Measurements from ENCODE around the gene TMEM87B. TPM values are rescaled to one million over a fixed set of nuclear protein-coding genes. Genes with fewer than 3 reads are reported as not detected.

TMEM87B gene
- total RNA-seq, 2 donors from 2014 or later: 21.5 to 60.7 TPM

DNA sequence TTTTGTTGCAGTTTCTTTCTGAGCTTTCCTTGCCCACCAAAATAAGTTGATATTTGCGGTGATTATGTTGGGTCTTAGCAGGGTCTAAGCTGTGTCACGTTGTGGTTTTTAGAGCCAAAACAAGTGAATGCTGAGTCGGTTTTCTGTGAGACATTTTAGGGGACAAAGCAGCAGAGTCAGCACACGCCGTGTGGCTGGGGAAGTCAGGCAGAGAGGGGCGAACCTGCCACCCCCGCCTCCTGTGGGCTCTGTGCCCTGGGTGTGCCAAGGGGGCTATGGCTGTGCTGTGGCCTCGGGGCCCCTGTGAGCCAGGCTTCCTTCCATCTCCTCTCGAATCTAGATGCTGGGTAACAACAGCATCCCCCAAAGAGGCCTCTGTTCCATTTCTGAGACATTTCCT lies 30.8 kb upstream of the TMEM87B start:
- DNase-seq (ENCODE audit: low spot score): no peak
- 58% methylated on average over 9 of the region's 9 CpGs for WGBS
- Histone ChIP-seq H3K27me3 (replicated peaks; ENCODE audit: insufficient read depth) (no peaks in the 10 kb centered on the region), H3K36me3 (no peaks in the 10 kb centered on the region), H3K4me3 (no peak overlapping the region), H3K4me1 (replicated peaks) (no peaks in the 10 kb centered on the region), H3K9me3 (no peaks in the 10 kb centered on the region), H3K27ac (no peak overlapping the region)
- intact Hi-C loops (cut with DNase I): no loop called here
- TF ChIP-seq POLR2AphosphoS5 (IDR thresholded peaks at IDR 0.05): no peak
- TF ChIP-seq, protein P1, sequence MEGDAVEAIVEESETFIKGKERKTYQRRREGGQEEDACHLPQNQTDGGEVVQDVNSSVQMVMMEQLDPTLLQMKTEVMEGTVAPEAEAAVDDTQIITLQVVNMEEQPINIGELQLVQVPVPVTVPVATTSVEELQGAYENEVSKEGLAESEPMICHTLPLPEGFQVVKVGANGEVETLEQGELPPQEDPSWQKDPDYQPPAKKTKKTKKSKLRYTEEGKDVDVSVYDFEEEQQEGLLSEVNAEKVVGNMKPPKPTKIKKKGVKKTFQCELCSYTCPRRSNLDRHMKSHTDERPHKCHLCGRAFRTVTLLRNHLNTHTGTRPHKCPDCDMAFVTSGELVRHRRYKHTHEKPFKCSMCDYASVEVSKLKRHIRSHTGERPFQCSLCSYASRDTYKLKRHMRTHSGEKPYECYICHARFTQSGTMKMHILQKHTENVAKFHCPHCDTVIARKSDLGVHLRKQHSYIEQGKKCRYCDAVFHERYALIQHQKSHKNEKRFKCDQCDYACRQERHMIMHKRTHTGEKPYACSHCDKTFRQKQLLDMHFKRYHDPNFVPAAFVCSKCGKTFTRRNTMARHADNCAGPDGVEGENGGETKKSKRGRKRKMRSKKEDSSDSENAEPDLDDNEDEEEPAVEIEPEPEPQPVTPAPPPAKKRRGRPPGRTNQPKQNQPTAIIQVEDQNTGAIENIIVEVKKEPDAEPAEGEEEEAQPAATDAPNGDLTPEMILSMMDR (IDR thresholded peaks at IDR 0.05): no peak
- no peak for TF ChIP-seq POLR2A (IDR thresholded peaks at IDR 0.05)

- Histone ChIP-seq H3K4me3 (no peak overlapping the region), H3K4me1 (replicated peaks) (no peaks in the 10 kb centered on the region), H3K27ac (no peak overlapping the region), H3K9me3 (no peaks in the 10 kb centered on the region), H3K27me3 (replicated peaks; ENCODE audit: insufficient read depth) (no peaks in the 10 kb centered on the region), H3K36me3 (no peaks in the 10 kb centered on the region)
- TF ChIP-seq POLR2A (IDR thresholded peaks at IDR 0.05) (no peak), POLR2AphosphoS5 (IDR thresholded peaks at IDR 0.05) (no peak)
- TF ChIP-seq, protein P1 (IDR thresholded peaks at IDR 0.05): no peak
- no peak for DNase-seq (ENCODE audit: low spot score)
- 96% methylated on average over 12 of the region's 12 CpGs for WGBS
- intact Hi-C loops (cut with DNase I): no loop called here
These were observed 30.1 kb upstream of the TMEM87B start for GRCh38 chr2:112024896-112025491.

GRCh38 chr2:112026509-112026908 lies 28.6 kb upstream of the TMEM87B start:
- H3K4me3 ChIP-seq: no peak overlapping the region
- no peak overlapping the region for H3K27ac ChIP-seq
- no peaks in the 10 kb centered on the region for H3K4me1 ChIP-seq (replicated peaks)
- H3K9me3 ChIP-seq: no peaks in the 10 kb centered on the region
- H3K27me3 ChIP-seq (replicated peaks; ENCODE audit: insufficient read depth): no peaks in the 10 kb centered on the region
- intact Hi-C loops (cut with DNase I): no loop called here
- DNase-seq (ENCODE audit: low spot score): no peak
- H3K36me3 ChIP-seq: no peaks in the 10 kb centered on the region
- TF ChIP-seq POLR2A (IDR thresholded peaks at IDR 0.05): no peak
- TF ChIP-seq, protein P1 (IDR thresholded peaks at IDR 0.05): no peak
- TF ChIP-seq POLR2AphosphoS5 (IDR thresholded peaks at IDR 0.05): no peak
- 73% methylated on average over 8 of the region's 8 CpGs for WGBS

GRCh38 chr2:112027767-112028166 lies 27.3 kb upstream of the TMEM87B start:
- intact Hi-C loops (cut with DNase I): no loop called here
- Histone ChIP-seq H3K27ac (no peak overlapping the region), H3K9me3 (no peaks in the 10 kb centered on the region), H3K4me1 (replicated peaks) (peaks cover 2% of the 10 kb centered on the region), H3K4me3 (no peak overlapping the region), H3K36me3 (no peaks in the 10 kb centered on the region), H3K27me3 (replicated peaks; ENCODE audit: insufficient read depth) (no peaks in the 10 kb centered on the region)
- TF ChIP-seq, protein P1 (IDR thresholded peaks at IDR 0.05): no peak
- no peak for TF ChIP-seq POLR2AphosphoS5 (IDR thresholded peaks at IDR 0.05)
- TF ChIP-seq POLR2A (IDR thresholded peaks at IDR 0.05): no peak
- no peak for DNase-seq (ENCODE audit: low spot score)
- WGBS: 77% methylated on average over 3 of the region's 3 CpGs

GRCh38 chr2:112029164-112029563 lies 25.9 kb upstream of the TMEM87B start:
- intact Hi-C loops (cut with DNase I): no loop called here
- Histone ChIP-seq H3K27ac (peak overlapping the region in 1 of 2 donors; percentile 6), H3K9me3 (no peaks in the 10 kb centered on the region), H3K36me3 (no peaks in the 10 kb centered on the region), H3K27me3 (replicated peaks; ENCODE audit: insufficient read depth) (no peaks in the 10 kb centered on the region), H3K4me3 (no peak overlapping the region), H3K4me1 (replicated peaks) (peaks cover 5% of the 10 kb centered on the region)
- 55% methylated on average over 2 of the region's 2 CpGs for whole genome bisulfite sequencing
- DNase-seq (ENCODE audit: low spot score): no peak
- TF ChIP-seq POLR2AphosphoS5 (IDR thresholded peaks at IDR 0.05) (no peak), POLR2A (IDR thresholded peaks at IDR 0.05) (no peak)
- TF ChIP-seq, protein P1 (IDR thresholded peaks at IDR 0.05): no peak
